AG04450 (cell line): ENCODE measurements around the gene RNH1. TPM values are rescaled to one million over a fixed set of nuclear protein-coding genes. Genes with fewer than 3 reads are reported as not detected.
"Not testable (repeated sequence)": the region's sequence is repeated elsewhere in the genome, so short reads cannot be mapped to it uniquely, and the experiment has no call there.

Source experiments
- CTCF ChIA-PET: fragments of 300-600, 350-600 bp; formaldehyde crosslinking; extraction: SDS; loops from one replicate; lab custom pipeline; 2022; ENCODE audit warnings: antibody characterized with exemption, inconsistent platforms; lab: Charles Lee
- POLR2A ChIA-PET: fragments of 350-600 bp; formaldehyde crosslinking; extraction: SDS; loops from one replicate; lab custom pipeline; 2021; ENCODE audit warnings: antibody characterized with exemption, inconsistent platforms; lab: Yijun Ruan, JAX
- DNase-seq: peaks from one replicate; pipeline ENCODE4 v3.0.0-alpha.2; 2011; ENCODE audit warnings: low read depth, low spot score
- H3K27ac ChIP-seq: one replicate; pipeline ENCODE4 v1.5.1; 2012; ENCODE audit warnings: low read depth, low read length, control low read depth
- H3K27me3 ChIP-seq: one replicate; pipeline ENCODE4 v1.6.0; 2012; ENCODE audit warnings: low read length; ENCODE audit not compliant: control insufficient read depth, insufficient read depth
- H3K4me3 ChIP-seq: 2 replicates; pipeline ENCODE4 v1.5.1; 2011; ENCODE audit warnings: mild to moderate bottlenecking, low read depth, low read length, control low read depth
- H3K9me3 ChIP-seq: 2 replicates; pipeline ENCODE4 v1.5.1; 2012; ENCODE audit warnings: low read length; ENCODE audit not compliant: control insufficient read depth, insufficient read depth
- polyA plus RNA-seq: library from polyadenylated mRNA; depleted of rRNA; stranded (reverse); fragments of >200 nt; gene quantifications from 2 replicates; pipeline ENCODE4 v1.2.3, GENCODE V29; 2011
- TF ChIP-seq, protein P1 (sequence below): IDR thresholded peaks from 2 replicates; pipeline ENCODE4 v1.5.1; 2011; ENCODE audit warnings: low read depth, low read length, control low read depth, inconsistent platforms

Gene RNH1
- polyA plus RNA-seq, 1 experiment, result 98.6 TPM

DNA sequence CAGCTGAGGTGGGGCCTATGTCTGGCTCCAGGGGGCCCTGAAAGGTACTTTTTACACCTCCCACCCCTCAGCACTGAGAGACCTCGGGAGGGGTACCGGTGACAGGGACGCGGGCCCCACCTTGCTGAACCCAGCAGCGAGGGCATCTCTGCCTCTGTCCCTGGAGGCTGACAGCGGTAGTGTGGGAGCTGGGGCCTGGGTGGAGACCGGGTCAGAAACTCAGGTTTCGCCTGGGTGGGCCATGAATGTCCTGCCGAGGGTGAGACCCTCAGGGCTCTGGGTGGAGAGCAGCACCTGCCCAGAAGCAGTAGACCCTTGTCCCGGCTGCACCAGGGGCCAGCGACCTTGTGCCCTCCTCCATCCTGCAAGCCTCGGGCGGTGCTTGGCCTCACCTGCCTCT, 34.8 kb downstream of the RNH1 start:
- H3K9me3 ChIP-seq, result peaks cover 3% of the 10 kb centered on the region; the same call in 1 of the 2 replicates
- ChIA-PET POLR2A (no interaction called here), CTCF (no interaction called here)
- no peak for DNase-seq
- H3K4me3 ChIP-seq, result no peak overlapping the region
- no peak overlapping the region for H3K27ac ChIP-seq
- no peaks in the 10 kb centered on the region for H3K27me3 ChIP-seq
- TF ChIP-seq, protein P1, sequence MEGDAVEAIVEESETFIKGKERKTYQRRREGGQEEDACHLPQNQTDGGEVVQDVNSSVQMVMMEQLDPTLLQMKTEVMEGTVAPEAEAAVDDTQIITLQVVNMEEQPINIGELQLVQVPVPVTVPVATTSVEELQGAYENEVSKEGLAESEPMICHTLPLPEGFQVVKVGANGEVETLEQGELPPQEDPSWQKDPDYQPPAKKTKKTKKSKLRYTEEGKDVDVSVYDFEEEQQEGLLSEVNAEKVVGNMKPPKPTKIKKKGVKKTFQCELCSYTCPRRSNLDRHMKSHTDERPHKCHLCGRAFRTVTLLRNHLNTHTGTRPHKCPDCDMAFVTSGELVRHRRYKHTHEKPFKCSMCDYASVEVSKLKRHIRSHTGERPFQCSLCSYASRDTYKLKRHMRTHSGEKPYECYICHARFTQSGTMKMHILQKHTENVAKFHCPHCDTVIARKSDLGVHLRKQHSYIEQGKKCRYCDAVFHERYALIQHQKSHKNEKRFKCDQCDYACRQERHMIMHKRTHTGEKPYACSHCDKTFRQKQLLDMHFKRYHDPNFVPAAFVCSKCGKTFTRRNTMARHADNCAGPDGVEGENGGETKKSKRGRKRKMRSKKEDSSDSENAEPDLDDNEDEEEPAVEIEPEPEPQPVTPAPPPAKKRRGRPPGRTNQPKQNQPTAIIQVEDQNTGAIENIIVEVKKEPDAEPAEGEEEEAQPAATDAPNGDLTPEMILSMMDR, result no peak

DNA sequence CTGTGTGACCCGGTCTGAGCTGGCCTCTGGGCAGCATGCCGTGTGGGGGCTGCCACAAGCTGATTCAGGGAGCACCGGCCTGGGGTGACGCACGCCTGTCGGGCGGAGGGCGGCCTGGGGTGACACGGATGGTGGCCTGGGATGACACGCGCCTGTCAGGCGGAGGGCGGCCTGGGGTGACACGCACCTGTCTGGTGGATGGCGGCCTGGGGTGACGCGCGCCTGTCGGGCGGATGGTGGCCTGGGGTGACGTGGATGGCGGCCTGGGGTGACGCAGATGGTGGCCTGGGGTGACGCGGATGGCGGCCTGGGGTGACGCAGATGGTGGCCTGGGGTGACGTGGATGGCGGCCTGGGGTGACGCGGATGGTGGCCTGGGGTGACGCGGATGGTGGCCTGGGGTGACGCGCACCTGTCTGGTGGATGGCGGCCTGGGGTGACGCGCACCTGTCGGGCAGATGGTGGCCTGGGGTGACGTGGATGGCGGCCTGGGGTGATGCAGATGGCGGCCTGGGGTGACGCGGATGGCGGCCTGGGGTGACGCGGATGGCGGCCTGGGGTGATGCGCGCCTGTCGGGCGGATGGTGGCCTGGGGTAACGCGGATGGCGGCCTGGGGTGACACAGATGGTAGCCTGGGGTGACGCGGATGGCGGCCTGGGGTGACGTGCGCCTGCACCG, 35.4 kb downstream of the RNH1 start:
- POLR2A ChIA-PET, result no interaction called here
- CTCF ChIA-PET, result interaction anchor here (2.2 kb wide), 1 partner anchor 23 kb away, joined by 11 read pairs; no protein-coding TSS in a partner anchor
- no peak overlapping the region for H3K27ac ChIP-seq
- H3K27me3 ChIP-seq, result no peaks in the 10 kb centered on the region
- H3K4me3 ChIP-seq, result no peak overlapping the region
- peaks cover 3% of the 10 kb centered on the region; the same call in 1 of the 2 replicates for H3K9me3 ChIP-seq
- no peak for DNase-seq
- TF ChIP-seq, protein P1, result no peak

DNA sequence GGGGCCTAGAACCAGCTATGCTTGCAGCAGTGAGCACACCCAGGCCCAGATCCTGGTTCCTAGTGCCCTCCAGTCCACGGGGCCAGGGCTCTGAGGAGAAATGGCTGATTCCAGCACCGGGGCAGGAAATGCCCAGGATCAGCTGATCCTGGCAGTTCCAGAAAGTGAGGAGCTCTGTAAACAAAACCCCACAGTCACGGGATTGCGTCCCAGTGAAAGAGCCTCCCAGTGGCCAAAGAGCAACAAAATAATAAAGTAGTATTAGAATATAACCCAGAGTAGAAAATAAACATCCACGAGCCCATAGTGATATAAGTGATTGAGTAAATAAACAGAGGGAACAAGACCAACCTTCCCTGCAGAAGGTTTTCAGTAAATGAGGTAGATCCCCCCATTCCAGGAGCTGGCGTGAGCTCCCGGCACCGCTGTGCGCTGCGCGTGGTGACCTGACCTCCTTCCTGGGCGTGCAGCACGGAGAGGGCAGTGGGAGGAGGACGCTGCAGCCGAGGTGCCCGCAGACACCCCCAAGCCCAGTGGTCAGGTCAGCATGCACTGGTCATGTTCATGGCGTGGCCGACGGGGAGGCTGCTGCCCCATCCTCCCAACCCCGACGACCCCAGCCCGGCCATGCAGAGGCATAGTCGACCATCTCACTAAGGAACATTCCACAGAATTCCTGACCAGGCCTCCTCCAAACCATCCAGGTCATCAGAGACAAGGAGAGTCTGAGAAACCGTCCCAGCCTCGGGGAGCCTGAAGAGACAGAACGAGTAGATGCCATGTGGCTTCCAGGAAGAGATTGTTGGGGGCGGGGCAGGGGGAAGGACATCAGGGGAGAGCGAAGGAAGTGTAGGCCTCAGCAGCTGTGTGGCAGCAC, 37.1 kb downstream of the RNH1 start:
- DNase-seq, result peak; percentile 50
- Histone ChIP-seq H3K27me3 (no peaks in the 10 kb centered on the region), H3K4me3 (peak overlapping the region; percentile 46), H3K9me3 (peaks cover 3% of the 10 kb centered on the region; the same call in 1 of the 2 replicates), H3K27ac (peak overlapping the region; percentile 91)
- TF ChIP-seq, protein P1, result peak; percentile 43
- POLR2A ChIA-PET, result interaction anchor here (0.6 to 1.2 kb wide), 5 partner anchors 22 to 66 kb away, joined by 3 to 7 read pairs (median 3); no protein-coding TSS in a partner anchor
- CTCF ChIA-PET, result interaction anchor here (0.6 to 2.2 kb wide), 2 partner anchors 21 to 73 kb away, joined by 4 to 11 read pairs; no protein-coding TSS in a partner anchor

DNA sequence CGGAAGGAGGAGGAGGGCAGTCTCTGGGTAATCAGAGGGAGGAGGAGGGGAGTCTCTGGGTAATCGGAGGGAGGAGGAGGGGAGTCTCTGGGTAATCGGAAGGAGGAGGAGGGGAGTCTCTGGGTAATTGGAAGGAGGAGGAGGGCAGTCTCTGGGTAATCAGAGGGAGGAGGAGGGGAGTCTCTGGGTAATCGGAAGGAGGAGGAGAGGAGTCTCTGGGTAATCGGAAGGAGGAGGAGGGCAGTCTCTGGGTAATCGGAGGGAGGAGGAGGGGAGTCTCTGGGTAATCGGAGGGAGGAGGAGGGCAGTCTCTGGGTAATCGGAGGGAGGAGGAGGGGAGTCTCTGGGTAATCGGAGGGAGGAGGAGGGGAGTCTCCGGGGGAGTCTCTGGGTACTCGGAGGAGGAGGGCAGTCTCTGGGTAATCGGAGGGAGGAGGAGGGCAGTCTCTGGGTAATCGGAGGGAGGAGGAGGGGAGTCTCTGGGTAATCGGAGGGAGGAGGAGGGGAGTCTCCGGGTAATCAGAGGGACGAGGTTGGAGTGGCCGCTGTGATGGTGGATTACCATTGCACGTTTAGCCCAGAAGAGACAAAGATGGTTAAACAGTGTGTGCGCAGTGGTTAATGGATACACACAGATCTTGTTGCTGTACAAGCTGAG, 37.9 kb downstream of the RNH1 start:
- H3K27me3 ChIP-seq, DNase-seq, H3K9me3 ChIP-seq: not testable (repeated sequence)
- ChIA-PET CTCF (interaction anchor here (0.6 to 2.2 kb wide), 2 partner anchors 21 to 73 kb away, joined by 4 to 11 read pairs; no protein-coding TSS in a partner anchor), POLR2A (interaction anchor here (1.2 kb wide), 1 partner anchor 37 kb away, joined by 7 read pairs; no protein-coding TSS in a partner anchor)
- peak overlapping the region; percentile 46 for H3K4me3 ChIP-seq
- H3K27ac ChIP-seq, result peak overlapping the region; percentile 91

DNA sequence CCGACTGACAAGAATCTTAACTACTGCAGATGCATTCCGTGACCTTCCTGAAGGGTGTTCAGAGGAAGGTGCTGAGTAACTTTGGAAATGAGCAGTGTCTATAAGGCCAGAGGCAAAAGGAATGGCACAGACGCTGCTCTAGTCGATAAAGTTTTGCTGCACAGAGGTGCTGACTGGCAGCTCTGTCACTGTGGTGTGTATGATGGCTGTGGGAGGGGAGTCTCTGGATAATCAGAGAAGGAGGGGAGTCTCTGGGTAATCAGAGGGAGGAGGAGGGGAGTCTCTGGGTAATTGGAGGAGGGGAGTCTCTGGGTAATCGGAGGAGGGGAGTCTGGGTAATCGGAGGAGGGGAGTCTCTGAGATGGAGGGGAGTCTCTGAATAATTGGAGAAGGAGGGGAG, 38.5 kb downstream of the RNH1 start:
- POLR2A ChIA-PET, result no interaction called here
- no peaks in the 10 kb centered on the region for H3K27me3 ChIP-seq

More for the DNA sequence above, 38.5 kb downstream of the RNH1 start:
- DNase-seq, result no peak
- H3K9me3 ChIP-seq, result peaks cover 3% of the 10 kb centered on the region; the same call in 1 of the 2 replicates
- H3K4me3 ChIP-seq, result no peak overlapping the region
- no peak overlapping the region for H3K27ac ChIP-seq
- CTCF ChIA-PET, result no interaction called here
- TF ChIP-seq, protein P1, result no peak
